Natural killer cell (primary cell): ENCODE measurements around the gene ELAVL3. TPM values are rescaled to one million over a fixed set of nuclear protein-coding genes. Genes with fewer than 3 reads are reported as not detected.
"Not testable (repeated sequence)": the region's sequence is repeated elsewhere in the genome, so short reads cannot be mapped to it uniquely, and the experiment has no call there.

Experiments
- ATAC-seq, 3 donors: fragments of 150-1000 bp in 2 of 3; fragments of 200-7000 bp in 1 of 3; cut with Tn5 transposase; 1 replicate in 1 of 3; 2 replicates in 2 of 3; pipeline ENCODE4 v1.10.0; 2021; ENCODE audit warnings: mild to moderate bottlenecking in 2 of 3, moderate library complexity in 2 of 3
- DNase-seq, 2 donors: peaks; one replicate each; pipeline versions ENCODE4 v3.0.0 to v3.0.0-alpha.2; 2013 to 2021; ENCODE audit warnings: mixed read lengths in 1 of 2
- H3K27ac ChIP-seq: one replicate; pipeline ENCODE4 v1.5.1; 2013; ENCODE audit warnings: mild to moderate bottlenecking, low read length
- H3K27me3 ChIP-seq: one replicate; pipeline ENCODE4 v1.6.1; 2013; ENCODE audit warnings: low read length; ENCODE audit not compliant: control insufficient read depth, insufficient read depth
- H3K36me3 ChIP-seq: one replicate; pipeline ENCODE4 v1.6.1; 2013; ENCODE audit warnings: low read length; ENCODE audit not compliant: control insufficient read depth, insufficient read depth
- H3K4me1 ChIP-seq: one replicate; pipeline ENCODE4 v1.6.1; 2013; ENCODE audit warnings: low read length; ENCODE audit not compliant: control insufficient read depth, insufficient read depth
- H3K4me3 ChIP-seq: one replicate; pipeline ENCODE4 v1.5.1; 2013; ENCODE audit warnings: low read length
- H3K9me3 ChIP-seq: one replicate; pipeline ENCODE4 v1.6.1; 2013; ENCODE audit warnings: low read length; ENCODE audit not compliant: control insufficient read depth, insufficient read depth
- H3K27ac Mint-ChIP-seq, 2 donors: one replicate each; pipeline ENCODE4 v1.8.0; 2022; ENCODE audit warnings: mild to moderate bottlenecking in 2 of 2, mixed read lengths in 2 of 2, moderate library complexity in 1 of 2
- H3K27me3 Mint-ChIP-seq, 2 donors: one replicate each; pipeline ENCODE4 v1.8.0; 2022; ENCODE audit warnings: low read depth in 2 of 2, mixed read lengths in 2 of 2
- H3K36me3 Mint-ChIP-seq: one replicate; pipeline ENCODE4 v1.8.0; 2022; ENCODE audit warnings: mixed read lengths
- H3K4me1 Mint-ChIP-seq, 2 donors: one replicate each; pipeline ENCODE4 v1.8.0; 2022; ENCODE audit warnings: mixed read lengths in 2 of 2
- H3K4me3 Mint-ChIP-seq: one replicate; pipeline ENCODE4 v1.8.0; 2022; ENCODE audit warnings: mild to moderate bottlenecking, moderate library complexity, mixed read lengths
- H3K9me3 Mint-ChIP-seq, 2 donors: one replicate each; pipeline ENCODE4 v1.8.0; 2022; ENCODE audit warnings: mixed read lengths in 2 of 2
- CTCF ChIP-seq: fragments of 200-600 bp; IDR thresholded peaks from one replicate; pipeline ENCODE4 v1.8.0; 2022; ENCODE audit warnings: antibody characterized with exemption
- WGBS: methylation state at CpG from one replicate; pipeline ENCODE4 v1.1.7; 2013; ENCODE audit warnings: missing lambda C conversion rate; ENCODE audit not compliant: insufficient coverage; 5-methylcytosine and 5-hydroxymethylcytosine counted together
- intact Hi-C: fragments of 100-400 bp; cut with micrococcal nuclease; formaldehyde crosslinking; loops from one replicate; pipeline ENCODE4 v1.14.2; 2022
- total RNA-seq, 4 donors: library from RNA; stranded (reverse); fragments of 120-200 nt in 1 of 4; gene quantifications; one replicate each; pipeline versions ENCODE4 v1.2.3 to v1.2.4, GENCODE V29; 2013 to 2022

ELAVL3 gene
- total RNA-seq, 3 donors from 2014 or later (not counting 1 experiment from before 2014, with no cell fraction given) = not detected

GRCh38 chr19:11463391-11463790 lies 17.5 kb downstream of the ELAVL3 start:
- DNase-seq = no peak
- no peaks in the 10 kb centered on the region for H3K36me3 Mint-ChIP-seq
- ATAC-seq = no peak
- WGBS = 77% methylated on average over 12 of the region's 12 CpGs
- no peak overlapping the region for H3K4me3 ChIP-seq
- peaks cover 3% of the 10 kb centered on the region for H3K27me3 ChIP-seq
- intact Hi-C loops = no loop called here
- no peak overlapping the region for H3K27ac Mint-ChIP-seq
- H3K9me3 ChIP-seq = no peaks in the 10 kb centered on the region
- H3K4me3 Mint-ChIP-seq = no peak overlapping the region
- peaks cover 0 to 5% of the 10 kb centered on the region in 2 donors for H3K27me3 Mint-ChIP-seq
- H3K27ac ChIP-seq = no peak overlapping the region
- no peak for TF ChIP-seq CTCF
- no peaks in the 10 kb centered on the region for H3K4me1 ChIP-seq
- no peaks in the 10 kb centered on the region for H3K9me3 Mint-ChIP-seq
- H3K4me1 Mint-ChIP-seq = no peaks in the 10 kb centered on the region
- H3K36me3 ChIP-seq = no peaks in the 10 kb centered on the region

GRCh38 chr19:11461453-11461852 lies 19.4 kb downstream of the ELAVL3 start:
- Mint-ChIP-seq H3K27me3 (peaks cover 0 to 5% of the 10 kb centered on the region in 2 donors), H3K9me3 (no peaks in the 10 kb centered on the region), H3K27ac (no peak overlapping the region), H3K4me1 (no peaks in the 10 kb centered on the region), H3K4me3 (no peak overlapping the region), H3K36me3 (no peaks in the 10 kb centered on the region)
- H3K27me3 ChIP-seq = peaks cover 3% of the 10 kb centered on the region
- WGBS = 77% methylated on average over 2 of the region's 2 CpGs
- no peak overlapping the region for H3K4me3 ChIP-seq
- intact Hi-C loops = no loop called here
- H3K27ac ChIP-seq = no peak overlapping the region
- no peaks in the 10 kb centered on the region for H3K36me3 ChIP-seq
- no peaks in the 10 kb centered on the region for H3K9me3 ChIP-seq
- no peak for ATAC-seq
- no peak for TF ChIP-seq CTCF
- DNase-seq = no peak
- no peaks in the 10 kb centered on the region for H3K4me1 ChIP-seq

- ATAC-seq (no peak), DNase-seq (peak in 1 of 2 donors; percentile 40)
- no peaks in the 10 kb centered on the region for H3K36me3 ChIP-seq
- H3K27ac ChIP-seq = no peak overlapping the region
- H3K4me1 Mint-ChIP-seq = no peaks in the 10 kb centered on the region
- H3K9me3 Mint-ChIP-seq = no peaks in the 10 kb centered on the region
- H3K9me3 ChIP-seq = no peaks in the 10 kb centered on the region
- H3K27ac Mint-ChIP-seq = no peak overlapping the region
- no peaks in the 10 kb centered on the region for H3K4me1 ChIP-seq
- intact Hi-C loops = no loop called here
- H3K27me3 Mint-ChIP-seq = peaks cover 0 to 5% of the 10 kb centered on the region in 2 donors
- H3K36me3 Mint-ChIP-seq = no peaks in the 10 kb centered on the region
- H3K4me3 Mint-ChIP-seq = no peak overlapping the region
- WGBS = 56% methylated on average over 4 of the region's 4 CpGs
- H3K27me3 ChIP-seq = peaks cover 3% of the 10 kb centered on the region
- no peak for TF ChIP-seq CTCF
- H3K4me3 ChIP-seq = no peak overlapping the region
These were observed 20.6 kb downstream of the ELAVL3 start for GRCh38 chr19:11460207-11460606.

GRCh38 chr19:11458912-11459311 lies 21.9 kb downstream of the ELAVL3 start:
- H3K4me1 ChIP-seq, H3K36me3 Mint-ChIP-seq, H3K4me1 Mint-ChIP-seq, ATAC-seq, H3K36me3 ChIP-seq, H3K9me3 ChIP-seq, H3K27me3 Mint-ChIP-seq, H3K4me3 ChIP-seq, H3K27me3 ChIP-seq, H3K4me3 Mint-ChIP-seq, H3K27ac ChIP-seq, H3K27ac Mint-ChIP-seq, DNase-seq, H3K9me3 Mint-ChIP-seq, intact Hi-C loops: not testable (repeated sequence)
- 89% methylated on average over 10 of the region's 11 CpGs for WGBS
